Mucosa of stomach (tissue), 1 donor: ENCODE results near the gene GPR156.

ENCODE experiments used
- H3K27me3 ChIP-seq: one replicate; pipeline ENCODE4 v1.7.0; 2013; ENCODE audit warnings: mild to moderate bottlenecking, low read length; ENCODE audit not compliant: control insufficient read depth, insufficient read depth
- H3K36me3 ChIP-seq: one replicate; pipeline ENCODE4 v1.7.0; 2013; ENCODE audit warnings: low read length; ENCODE audit not compliant: control insufficient read depth, insufficient read depth
- H3K4me1 ChIP-seq: one replicate; pipeline ENCODE4 v1.7.0; 2013; ENCODE audit warnings: mild to moderate bottlenecking, low read length; ENCODE audit not compliant: control insufficient read depth, insufficient read depth
- H3K4me3 ChIP-seq: one replicate; pipeline ENCODE4 v1.7.0; 2013; ENCODE audit warnings: low read length
- H3K9ac ChIP-seq: one replicate; pipeline ENCODE4 v1.7.0; 2013; ENCODE audit warnings: mild to moderate bottlenecking, low read length, moderate library complexity
- H3K9me3 ChIP-seq: one replicate; pipeline ENCODE4 v1.7.0; 2013; ENCODE audit warnings: mild to moderate bottlenecking, low read length, moderate library complexity; ENCODE audit not compliant: control insufficient read depth
- donor health status: Pancreatic carcinoma.

GPR156 gene

GRCh38 chr3:120130656-120131055, 154.4 kb downstream of the GPR156 start:
- Histone ChIP-seq H3K9me3 (no peaks in the 10 kb centered on the region), H3K4me1 (no peaks in the 10 kb centered on the region), H3K36me3 (no peaks in the 10 kb centered on the region), H3K9ac (no peak overlapping the region), H3K4me3 (no peak overlapping the region), H3K27me3 (no peaks in the 10 kb centered on the region)

- H3K36me3 ChIP-seq: no peaks in the 10 kb centered on the region
- no peak overlapping the region for H3K9ac ChIP-seq
- no peaks in the 10 kb centered on the region for H3K9me3 ChIP-seq
- H3K4me3 ChIP-seq: no peak overlapping the region
- no peaks in the 10 kb centered on the region for H3K27me3 ChIP-seq
- no peaks in the 10 kb centered on the region for H3K4me1 ChIP-seq
Observed at GRCh38 chr3:120129718-120130513, 155.1 kb downstream of the GPR156 start.

- Histone ChIP-seq H3K36me3 (no peaks in the 10 kb centered on the region), H3K27me3 (no peaks in the 10 kb centered on the region), H3K4me1 (no peaks in the 10 kb centered on the region)
Observed at GRCh38 chr3:120129051-120129450, 156.0 kb downstream of the GPR156 start.

GRCh38 chr3:120125992-120126391, 159.0 kb downstream of the GPR156 start:
- Histone ChIP-seq H3K4me1 (no peaks in the 10 kb centered on the region), H3K4me3 (no peak overlapping the region), H3K9ac (no peak overlapping the region), H3K9me3 (no peaks in the 10 kb centered on the region), H3K36me3 (no peaks in the 10 kb centered on the region), H3K27me3 (no peaks in the 10 kb centered on the region)

More at GRCh38 chr3:120129051-120129450, 156.0 kb downstream of the GPR156 start:
- no peaks in the 10 kb centered on the region for H3K9me3 ChIP-seq
- H3K4me3 ChIP-seq: no peak overlapping the region
- no peak overlapping the region for H3K9ac ChIP-seq

- Histone ChIP-seq H3K9me3 (no peaks in the 10 kb centered on the region), H3K4me3 (no peak overlapping the region), H3K27me3 (no peaks in the 10 kb centered on the region), H3K9ac (no peak overlapping the region), H3K36me3 (no peaks in the 10 kb centered on the region), H3K4me1 (no peaks in the 10 kb centered on the region)
Observed at GRCh38 chr3:120119846-120120510, 165.0 kb downstream of the GPR156 start.
